ENCODE data around the gene LZTFL1. TPM values are rescaled to one million over a fixed set of nuclear protein-coding genes. Genes with fewer than 3 reads are reported as not detected.

Gene LZTFL1
- total and polyA plus RNA-seq, 2 donors = 13.8 to 39.1 TPM

Other genes with a start within 250 kb of the LZTFL1 start
- gene LIMD1, start 247.4 kb downstream of the LZTFL1 start, total RNA-seq = 20.6 TPM
- gene LIMD1, start 247.4 kb downstream of the LZTFL1 start, polyA plus RNA-seq = 6.4 TPM
- 77.9 TPM for gene SACM1L, start 152.7 kb downstream of the LZTFL1 start, total RNA-seq
- 23.4 TPM for gene SACM1L, start 152.7 kb downstream of the LZTFL1 start, polyA plus RNA-seq
- gene SLC6A20, start 45.6 kb downstream of the LZTFL1 start, total RNA-seq = 0.16 TPM
- gene SLC6A20, start 45.6 kb downstream of the LZTFL1 start, polyA plus RNA-seq = 0.10 TPM
- not detected for gene CCR9, start 44.4 kb upstream of the LZTFL1 start, total RNA-seq
- not detected for gene CCR9, start 44.4 kb upstream of the LZTFL1 start, polyA plus RNA-seq
- gene CXCR6, start 101.3 kb upstream of the LZTFL1 start, total RNA-seq = 0.63 TPM
- gene CXCR6, start 101.3 kb upstream of the LZTFL1 start, polyA plus RNA-seq = 1.6 TPM
- gene FYCO1, start 153.7 kb upstream of the LZTFL1 start, total RNA-seq = 26.6 TPM
- 58.9 TPM for gene FYCO1, start 153.7 kb upstream of the LZTFL1 start, polyA plus RNA-seq
- gene XCR1, start 185.4 kb upstream of the LZTFL1 start, total RNA-seq = 1.0 TPM
- gene XCR1, start 185.4 kb upstream of the LZTFL1 start, polyA plus RNA-seq = 0.77 TPM